Esophagus squamous epithelium (tissue), 4 donors: ENCODE results near the gene POT1.

Experiments used
- CTCF ChIP-seq, 6 experiments: fragments of 450-650 bp in 4 of 6; fragments of 200-600 bp in 2 of 6; sonication (generic) in 2 of 6; IDR thresholded peaks; one replicate each; pipeline ENCODE4 v1.5.1; 2016 to 2019; ENCODE audit warnings: antibody characterized with exemption in 6 of 6, mild to moderate bottlenecking in 4 of 6, moderate library complexity in 4 of 6
- POLR2A ChIP-seq, 4 donors: fragments of 450-650 bp; IDR thresholded peaks; one replicate each; pipeline ENCODE4 v1.6.1; 2017; ENCODE audit warnings: antibody characterized with exemption in 4 of 4, mild to moderate bottlenecking in 4 of 4, moderate library complexity in 3 of 4

GRCh38 chr7:124857672-124858235 is 71.9 kb downstream of the POT1 start:
- TF ChIP-seq CTCF (IDR thresholded peaks at IDR 0.05), result no peak
- no peak for TF ChIP-seq POLR2A (IDR thresholded peaks at IDR 0.05)
